HG03097 (cell line): ENCODE results near the gene ACCS.

Experiments used
- ATAC-seq: cut with Tn5 transposase; IDR thresholded peaks from one replicate; pipeline ENCODE4 v1.9.1; 2021; ENCODE audit not compliant: unreplicated experiment, low FRiP score

ACCS gene, protein sequence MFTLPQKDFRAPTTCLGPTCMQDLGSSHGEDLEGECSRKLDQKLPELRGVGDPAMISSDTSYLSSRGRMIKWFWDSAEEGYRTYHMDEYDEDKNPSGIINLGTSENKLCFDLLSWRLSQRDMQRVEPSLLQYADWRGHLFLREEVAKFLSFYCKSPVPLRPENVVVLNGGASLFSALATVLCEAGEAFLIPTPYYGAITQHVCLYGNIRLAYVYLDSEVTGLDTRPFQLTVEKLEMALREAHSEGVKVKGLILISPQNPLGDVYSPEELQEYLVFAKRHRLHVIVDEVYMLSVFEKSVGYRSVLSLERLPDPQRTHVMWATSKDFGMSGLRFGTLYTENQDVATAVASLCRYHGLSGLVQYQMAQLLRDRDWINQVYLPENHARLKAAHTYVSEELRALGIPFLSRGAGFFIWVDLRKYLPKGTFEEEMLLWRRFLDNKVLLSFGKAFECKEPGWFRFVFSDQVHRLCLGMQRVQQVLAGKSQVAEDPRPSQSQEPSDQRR

DNA sequence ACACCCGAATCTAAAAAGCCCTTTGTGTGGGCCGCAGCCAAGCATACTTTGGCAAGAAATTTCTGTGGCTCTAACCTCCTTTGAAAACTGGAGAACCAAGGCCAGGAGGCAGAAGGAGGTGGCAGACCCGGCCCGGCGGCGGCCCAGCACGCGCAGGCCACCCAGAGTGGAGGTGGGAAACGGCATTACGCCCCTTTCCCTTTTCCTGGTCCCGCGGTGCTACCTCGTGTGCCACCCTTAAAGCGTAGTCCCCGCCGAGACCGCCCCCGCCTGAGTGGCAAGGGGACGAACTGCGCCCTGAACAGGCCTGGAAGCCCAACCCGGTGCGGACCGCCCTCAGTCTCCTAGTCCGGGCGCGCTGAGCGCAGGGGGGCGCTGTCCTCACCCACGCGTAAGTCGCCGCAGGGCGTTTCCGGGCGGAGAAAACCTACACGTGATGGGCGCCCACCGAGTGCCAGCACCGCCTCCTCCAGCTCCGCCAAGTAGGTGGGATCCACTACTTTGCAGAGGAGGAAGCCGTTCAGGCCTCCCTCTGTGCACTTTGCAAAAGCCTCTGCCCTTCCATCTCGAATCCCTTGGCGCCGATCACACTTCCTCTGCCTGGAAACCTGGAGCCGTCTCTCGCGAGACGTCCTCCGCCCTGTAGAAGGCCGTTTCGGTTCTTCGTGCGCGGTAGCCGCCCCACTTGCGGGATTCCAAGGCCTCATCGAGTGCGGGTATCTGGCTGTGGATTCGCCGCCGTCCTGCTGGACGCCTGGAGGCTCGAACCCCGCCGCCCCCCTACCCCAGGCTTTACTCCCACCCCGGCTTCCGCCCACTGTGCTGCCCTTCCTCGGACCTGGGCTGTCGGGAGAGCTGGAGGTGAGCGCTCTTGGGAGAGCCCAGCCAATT lies at the start of gene ACCS:
TSS of gene ACCS (plus strand) at position 430 of the 891 bp plus-strand sequence. CDS start 1,358 bp downstream, outside the sequence.
- ATAC-seq, result peak; percentile 93

DNA sequence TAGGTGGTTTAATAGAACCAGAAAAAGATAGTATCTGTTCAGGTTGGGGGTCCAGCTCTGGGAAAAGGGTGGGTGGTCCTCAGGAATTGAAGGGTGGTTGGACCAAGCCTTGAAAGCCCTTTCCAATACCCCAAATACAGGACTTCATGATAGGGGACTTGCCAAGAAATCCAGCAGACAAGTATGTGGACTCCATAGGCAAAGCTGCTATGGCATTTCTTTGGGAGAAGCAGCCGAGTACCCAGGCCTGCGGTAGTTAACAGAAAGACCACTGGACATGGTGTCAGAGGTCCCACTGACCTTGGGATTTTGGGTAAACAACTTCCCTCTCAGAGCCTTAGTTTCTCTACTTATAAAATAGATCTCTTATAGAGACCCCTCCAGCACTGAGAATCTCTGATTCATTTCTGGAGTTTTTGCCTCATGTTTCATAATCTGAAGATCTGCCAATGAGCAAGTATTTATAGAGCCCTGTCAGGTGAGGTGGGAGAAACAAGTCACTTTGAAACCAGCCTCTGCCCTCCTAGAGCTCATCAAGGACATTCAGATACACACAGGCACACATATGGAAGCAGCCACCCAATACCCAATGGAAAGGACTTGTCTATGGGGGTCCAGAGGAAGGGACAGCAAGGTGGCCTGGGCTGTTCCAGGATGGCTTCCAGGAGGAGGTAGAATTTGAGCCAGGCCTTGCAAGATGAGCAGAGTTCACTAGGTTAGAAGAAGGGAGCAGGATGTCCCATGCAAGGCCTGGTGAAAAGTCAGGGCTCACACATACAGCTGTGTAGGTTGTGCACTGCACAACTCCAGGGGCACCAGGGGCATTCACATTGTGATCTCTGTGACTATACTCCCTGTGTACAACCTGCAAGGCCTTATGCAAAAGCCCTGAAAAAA lies 49.3 kb upstream of the ACCS start:
- no peak for ATAC-seq

DNA sequence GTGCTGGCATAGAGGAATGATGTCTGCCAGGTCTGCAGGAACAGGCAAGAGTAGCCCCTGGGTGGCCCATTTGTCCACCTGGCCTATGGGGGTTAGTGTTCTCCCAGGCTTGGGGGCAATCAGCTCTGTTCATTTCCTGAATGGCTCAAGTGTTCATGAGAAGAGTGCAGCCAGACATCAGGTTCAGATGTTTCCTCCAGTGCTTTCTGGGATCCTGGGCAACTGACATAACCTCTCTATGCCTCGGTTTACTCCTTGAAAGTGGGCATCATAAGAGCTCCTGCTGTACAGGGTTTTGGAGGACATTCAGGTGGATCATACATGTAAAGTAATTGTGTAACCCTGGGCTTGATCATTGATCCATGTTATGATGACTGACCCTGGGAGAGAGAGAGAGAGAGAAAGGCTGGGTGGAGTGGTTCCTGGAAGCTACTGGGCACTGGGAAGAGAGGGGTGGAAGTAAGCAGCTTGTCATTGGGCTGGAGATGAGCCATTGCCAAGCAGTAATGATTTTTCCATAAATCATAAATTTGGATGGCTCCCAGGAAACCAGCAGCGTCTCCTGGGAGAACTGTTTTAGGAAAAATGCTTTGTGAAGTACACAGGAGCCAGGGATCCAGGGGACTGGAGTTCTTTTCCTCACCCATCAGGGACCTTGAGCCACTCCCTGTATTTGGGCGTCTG lies 48.5 kb upstream of the ACCS start:
- no peak for ATAC-seq

DNA sequence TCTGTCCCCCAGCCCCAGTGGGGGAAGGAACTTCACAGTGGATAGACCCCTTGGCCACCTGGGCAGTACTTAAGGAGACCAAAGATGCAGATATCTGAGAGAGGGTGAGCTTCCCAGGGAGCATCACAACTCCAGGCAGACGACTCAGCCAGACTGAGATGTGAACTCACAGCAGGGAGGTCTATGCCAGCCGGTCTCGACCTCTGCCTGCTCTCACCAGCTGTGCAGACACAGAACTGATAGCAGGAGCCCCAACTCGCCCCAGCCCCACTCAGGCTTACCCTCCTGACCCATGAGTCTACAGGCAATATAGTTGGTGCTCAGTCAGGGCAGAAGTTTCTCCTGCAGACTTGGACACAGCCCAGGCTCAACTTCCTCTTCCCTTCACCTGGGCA lies 47.9 kb upstream of the ACCS start:
- no peak for ATAC-seq

DNA sequence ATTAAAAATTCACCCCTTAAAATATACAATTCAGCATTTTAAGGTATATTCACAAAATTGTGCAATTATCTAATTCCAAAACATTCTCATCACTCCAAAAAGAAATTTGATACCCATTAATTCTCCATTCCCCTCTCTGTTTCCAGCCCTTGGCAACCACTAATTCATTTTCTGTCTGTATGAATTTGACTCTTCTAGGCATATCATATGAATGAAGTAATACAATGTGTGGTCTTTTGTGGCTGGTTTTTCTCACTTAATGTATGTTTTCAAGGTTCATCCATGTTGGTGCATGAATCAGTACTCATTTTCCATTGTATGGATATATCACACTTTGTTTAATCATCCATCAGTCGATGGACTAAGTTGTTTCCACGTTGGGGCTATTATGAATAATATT lies 47.2 kb upstream of the ACCS start:
- no peak for ATAC-seq

DNA sequence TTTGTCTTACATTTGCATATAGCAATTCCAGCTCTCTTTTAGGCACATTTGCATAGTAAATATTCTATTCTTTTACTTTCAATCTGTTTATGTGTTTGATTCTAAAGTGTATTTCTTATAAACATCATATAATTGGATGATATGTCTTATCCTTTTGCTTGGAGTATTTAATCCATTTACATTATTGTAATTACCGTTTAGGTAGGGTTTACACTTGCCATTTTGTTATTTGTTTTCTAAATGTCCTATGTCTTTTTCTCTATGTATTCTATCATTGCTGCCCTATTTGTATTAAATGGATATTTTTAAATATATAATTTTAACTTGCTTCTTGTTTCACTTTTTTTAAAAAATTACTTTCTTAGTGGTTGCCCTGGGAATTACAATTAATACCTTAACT lies 41.1 kb upstream of the ACCS start:
- no peak for ATAC-seq

DNA sequence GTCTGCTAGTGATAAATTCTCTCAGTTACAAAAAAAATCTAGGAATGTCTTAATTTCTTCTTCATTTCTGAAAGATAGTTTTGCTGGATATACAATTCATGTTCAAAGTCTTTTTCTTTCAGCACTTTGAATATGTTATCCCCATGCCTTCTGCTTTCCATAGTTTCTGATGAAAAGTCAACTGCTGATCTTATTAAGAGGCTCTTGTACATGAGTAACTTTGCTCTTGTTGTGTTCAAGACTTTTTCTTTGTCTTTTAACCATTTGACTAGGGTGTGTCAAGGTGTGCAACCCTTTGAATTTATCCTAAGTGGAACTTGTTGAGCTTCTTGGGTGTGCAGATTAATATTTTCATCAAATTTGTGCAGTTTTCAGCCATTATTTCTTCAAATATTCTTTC lies 40.3 kb upstream of the ACCS start:
- ATAC-seq, result no peak

DNA sequence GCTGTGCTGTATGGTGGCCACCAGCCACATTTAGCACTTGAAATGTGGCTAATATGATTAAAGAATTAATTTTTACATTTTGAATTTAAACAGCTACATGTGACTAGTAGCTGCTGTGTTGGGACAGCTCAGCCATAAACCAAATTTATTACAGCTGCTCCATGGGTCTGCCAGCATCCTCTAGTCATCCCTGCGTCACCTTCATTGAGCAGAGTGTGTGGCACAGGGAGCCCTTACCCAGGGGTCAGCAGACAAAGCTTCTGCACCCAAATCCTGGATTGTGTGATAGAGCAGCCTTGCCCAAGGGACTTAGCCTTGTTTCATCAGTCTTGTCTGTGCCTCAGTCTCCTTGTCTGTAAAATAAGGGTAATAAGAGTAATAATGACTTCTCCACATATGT lies 37.7 kb upstream of the ACCS start:
- no peak for ATAC-seq

DNA sequence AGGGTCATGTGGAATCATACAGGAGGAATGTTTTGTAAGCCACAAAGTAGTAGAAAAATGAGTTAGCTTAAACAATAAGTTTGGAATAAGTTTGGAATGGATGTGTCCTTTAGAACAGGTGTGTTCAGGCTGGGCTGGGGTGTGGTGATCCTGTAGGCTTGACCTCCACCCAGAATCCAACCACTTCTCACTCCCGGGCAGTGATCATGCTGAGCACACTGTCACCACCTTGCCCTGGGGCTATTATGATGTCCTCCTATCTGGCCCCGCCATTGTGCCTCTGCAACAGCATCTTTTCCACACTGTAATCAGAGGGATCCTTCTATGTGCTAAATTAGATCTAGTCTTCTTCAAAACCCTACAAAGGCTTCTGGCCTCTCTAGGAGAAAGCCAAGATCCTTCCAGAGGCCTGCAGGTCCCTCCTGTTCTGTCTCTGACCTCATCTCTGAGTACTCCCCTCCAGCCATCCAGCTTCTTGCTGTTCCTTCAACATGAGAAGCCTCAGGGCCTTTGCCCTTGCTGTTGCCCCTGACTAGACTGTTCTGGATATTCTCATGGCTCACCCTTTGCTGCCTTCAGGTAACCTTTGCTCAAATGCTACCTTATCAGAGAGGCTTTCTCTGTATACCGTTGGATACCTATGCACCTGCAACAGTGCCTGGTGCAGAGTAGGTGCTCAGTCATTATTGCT lies 37.1 kb upstream of the ACCS start:
- no peak for ATAC-seq

DNA sequence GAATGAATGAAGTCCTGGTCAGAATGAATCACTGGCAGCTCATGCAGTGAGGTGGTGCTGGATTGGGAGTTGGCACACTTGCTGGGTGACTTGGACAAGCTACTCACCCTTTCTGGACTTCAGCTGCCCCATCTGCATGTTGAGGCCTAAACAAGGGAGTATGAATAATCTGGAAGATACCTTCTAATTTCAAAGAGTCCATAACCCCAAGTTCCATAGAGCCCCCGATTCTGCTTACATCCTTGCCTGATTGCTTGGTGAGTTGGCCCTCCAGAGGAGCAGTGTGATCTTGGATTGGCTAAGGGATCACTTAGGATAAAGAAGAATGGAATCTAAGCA lies 36.6 kb upstream of the ACCS start:
- ATAC-seq, result no peak

DNA sequence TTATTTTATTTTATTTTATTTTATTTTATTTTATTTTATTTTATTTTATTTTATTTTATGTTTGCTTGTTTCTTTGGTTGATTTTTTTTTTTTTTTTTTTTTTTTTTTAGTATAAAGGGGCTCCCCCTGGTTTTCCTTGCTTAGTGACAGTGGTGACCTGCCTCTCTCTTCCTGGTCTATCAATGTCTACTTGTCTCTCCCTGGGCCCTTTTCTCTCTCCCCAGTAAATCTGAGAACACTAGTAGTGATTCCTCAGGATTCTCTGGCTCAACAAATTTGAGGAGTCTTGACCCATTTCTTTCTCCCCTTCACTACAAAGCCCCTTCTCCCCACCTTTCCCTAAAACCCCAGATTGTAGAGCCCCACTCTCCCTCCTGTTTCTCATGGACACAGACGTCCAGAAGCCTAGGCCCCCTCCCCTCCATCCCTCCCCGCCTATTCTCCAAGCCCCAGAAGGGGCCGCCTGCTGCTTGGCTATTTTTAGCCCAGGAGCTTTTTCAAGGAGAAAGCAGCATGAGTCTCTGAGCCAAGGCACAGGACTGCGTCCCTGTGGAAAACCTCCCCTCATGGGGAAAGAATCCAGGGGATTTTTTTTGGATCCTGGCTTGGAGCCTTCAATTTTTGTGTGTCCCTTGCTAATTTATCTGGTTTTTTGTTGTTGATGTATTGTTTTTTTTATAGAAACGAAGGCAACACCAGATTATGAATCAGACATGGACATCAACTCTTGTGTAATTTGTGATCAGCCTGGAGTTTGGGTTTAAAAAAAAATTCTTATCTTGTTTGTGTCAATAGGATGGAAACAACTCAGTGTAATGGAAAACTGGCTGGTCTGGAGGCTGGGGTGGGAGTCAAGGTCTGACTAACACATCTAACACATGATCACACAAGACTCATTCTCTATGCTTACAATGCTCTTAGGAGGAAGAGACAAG lies 35.8 kb upstream of the ACCS start:
- no peak for ATAC-seq

DNA sequence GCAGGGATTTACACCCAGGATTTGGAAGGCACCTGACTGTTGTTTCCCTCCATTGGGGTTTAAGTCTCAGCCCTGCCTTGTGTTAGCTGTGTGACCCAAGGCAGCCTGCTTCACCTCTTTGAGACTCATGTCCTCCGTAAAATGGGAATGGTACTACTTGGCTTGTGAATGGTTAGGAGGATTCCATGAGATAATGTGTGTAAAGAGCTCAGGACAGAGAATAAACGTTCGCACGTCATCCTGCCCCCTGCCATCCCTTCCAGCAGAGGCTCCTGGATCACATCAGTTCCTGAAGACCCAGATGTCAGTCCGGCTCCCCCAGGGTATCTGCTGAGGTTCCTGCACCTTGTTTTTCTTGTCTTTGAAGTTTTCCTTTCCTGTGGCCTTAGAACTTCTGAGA lies 35.1 kb upstream of the ACCS start:
- ATAC-seq, result no peak

DNA sequence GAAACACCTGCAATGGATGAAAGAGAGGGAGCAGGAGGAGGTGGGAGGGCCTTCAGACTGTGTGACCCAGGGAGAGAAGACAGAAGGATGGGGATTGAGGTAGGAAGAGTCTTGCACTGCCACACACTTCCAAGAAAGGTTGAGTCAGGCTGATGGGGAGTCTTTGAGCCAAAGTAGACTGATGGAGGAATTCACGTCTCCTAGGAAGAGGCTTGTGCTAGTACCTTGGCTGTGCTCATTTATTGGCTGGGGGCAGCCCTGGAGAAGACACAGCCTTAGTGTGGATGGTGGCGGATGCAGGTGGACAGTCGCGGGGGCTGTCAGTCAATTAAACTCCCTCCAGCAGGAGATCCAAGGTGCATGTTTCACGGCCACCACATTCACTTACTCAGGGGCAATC lies 34.5 kb upstream of the ACCS start:
- ATAC-seq, result no peak

DNA sequence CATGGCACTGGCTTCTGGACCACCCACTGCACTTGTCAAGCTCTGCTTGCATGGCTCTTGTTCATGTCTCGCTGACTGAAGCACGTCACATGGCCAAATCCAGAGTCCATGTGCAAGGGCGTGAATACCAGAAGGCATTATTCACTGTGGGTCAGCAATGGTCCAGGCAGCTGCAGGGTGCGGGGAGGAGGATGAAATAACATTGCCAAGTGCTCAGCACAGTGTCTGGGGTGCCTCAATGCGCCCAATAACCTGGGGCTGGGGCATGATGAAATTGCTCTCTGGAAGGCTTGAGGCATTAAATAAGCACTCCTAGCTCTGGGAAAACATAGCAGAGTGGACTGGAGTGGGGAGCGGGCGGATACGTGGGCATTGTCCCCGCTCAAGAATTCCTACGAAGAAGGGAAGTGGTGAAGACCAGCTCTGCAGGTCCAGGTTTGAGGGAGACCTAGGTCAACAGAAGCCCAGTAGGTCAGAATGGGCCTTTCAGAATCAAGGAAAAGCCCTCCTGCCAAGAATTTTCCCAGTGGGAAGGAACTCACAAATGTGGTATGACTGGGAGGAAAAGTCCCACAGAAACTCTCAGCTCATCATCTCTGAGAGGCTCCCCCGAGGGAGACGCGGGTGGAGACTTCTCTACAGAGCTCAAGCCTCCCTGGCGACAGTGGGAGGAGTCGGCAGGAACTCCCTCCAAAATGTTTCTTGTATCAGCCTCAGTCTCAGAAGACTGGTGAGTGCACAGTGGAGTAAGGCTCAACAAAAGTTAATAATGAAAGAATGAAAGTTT lies 33.6 kb upstream of the ACCS start:
- no peak for ATAC-seq

DNA sequence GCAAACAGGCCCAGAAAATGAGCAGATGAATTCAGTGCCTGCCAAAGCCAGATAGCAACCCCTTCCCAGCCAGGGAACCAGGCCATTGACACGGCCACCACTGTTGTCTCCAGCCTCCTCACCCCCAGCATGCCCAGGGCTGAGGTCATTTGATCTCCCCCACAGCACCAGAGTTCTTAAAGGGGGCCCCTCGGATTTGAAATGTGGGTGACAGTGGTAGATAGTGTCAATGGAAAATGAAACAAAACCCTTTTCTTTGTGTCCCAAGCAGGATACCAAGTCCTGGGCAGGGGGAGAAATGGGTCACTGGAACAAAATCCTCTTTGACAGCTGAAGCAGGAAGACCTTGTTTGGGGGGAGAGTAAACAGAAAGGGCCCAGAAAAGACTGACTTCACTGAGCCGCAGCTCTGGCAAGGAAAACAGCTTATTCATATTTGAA lies 32.6 kb upstream of the ACCS start:
- ATAC-seq, result no peak

DNA sequence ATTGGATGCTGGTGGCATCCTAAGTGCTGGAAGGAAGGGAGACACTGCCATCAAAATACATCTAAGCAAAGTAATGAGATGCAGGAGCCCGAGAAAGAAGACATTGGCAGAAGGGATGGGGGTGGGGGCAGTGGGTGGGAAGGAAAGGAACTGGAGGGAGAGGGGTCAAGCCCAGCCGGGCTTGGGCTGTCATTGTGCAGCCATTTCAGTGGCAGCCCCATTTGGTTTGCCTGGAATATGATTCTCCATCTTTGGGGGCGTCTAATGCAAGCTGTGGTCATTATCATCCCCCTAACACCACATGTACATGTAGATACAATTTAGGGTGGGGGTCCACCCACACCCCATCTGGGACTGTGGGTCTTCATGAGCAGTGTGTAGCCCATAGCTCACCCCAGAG lies 32.2 kb upstream of the ACCS start:
- ATAC-seq, result no peak

DNA sequence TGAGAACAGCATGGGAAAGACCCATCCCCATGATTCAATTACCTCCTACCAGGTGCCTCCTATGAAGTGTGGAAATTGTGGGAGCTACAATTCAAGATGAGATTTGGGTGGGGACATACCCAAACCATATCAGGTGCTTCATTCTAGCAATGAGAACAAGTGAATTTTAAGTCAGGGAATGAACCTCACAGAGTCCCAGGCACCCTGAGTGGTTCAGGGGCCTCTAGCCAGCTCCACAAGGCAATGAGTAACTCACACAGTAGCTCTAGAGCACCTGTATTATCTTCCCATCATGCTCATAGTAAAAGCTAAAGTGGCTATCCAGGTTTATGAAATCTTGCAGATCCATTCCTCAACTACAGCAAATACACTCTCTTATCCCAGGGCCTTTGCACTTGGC lies 31.4 kb upstream of the ACCS start:
- ATAC-seq, result no peak
